GM10266 (cell line): ENCODE results near the gene RBBP7.

Experiments
- DNase-seq: peaks from one replicate; pipeline ENCODE4 v3.0.0; 2012; ENCODE audit errors: extremely low spot score
- TF ChIP-seq, protein P1 (sequence below): IDR thresholded peaks from 2 replicates; pipeline ENCODE4 v1.5.1; 2012; ENCODE audit warnings: mild to moderate bottlenecking, low read depth; ENCODE audit not compliant: control insufficient read depth, insufficient read depth; ENCODE audit errors: missing control alignments

RBBP7 gene

DNA sequence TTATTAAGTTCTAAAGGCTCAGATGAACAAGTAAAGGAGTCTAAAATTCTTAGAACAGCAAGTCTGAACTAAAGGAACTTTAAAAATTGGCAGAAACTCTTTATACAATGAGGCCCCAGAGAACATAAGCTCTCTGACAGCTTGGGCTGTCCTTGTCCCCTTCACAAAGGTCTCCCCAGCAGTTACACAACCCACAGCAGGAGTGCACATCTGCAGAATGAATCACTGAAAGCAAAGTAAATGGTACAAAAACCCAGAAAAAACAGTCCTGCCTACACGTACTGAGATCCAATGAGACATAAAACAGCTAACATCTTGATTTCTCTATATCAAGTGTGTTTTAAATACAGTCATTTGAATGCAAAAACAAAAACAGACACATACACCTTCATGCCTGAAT, 18.7 kb downstream of the RBBP7 start:
- DNase-seq, result no peak

DNA sequence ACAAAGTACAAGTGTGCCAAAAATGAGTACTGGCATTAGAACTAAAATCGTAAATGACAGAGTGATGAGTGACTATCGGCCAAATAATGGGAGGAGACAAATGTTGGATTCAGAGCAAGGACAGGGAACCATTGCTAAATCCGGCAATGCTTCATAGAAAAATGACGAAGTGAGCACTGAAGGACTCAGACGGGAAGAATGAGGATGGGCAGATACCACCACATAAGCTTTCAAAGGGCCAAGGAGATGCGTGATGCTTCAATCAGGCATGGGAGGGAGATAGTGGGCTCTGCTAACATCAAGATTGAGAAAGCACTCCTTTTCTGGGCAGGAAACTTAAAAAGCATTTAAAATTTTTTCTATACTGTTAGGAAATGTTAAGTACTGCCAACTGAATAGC, 21.6 kb downstream of the RBBP7 start:
- TF ChIP-seq, protein P1, sequence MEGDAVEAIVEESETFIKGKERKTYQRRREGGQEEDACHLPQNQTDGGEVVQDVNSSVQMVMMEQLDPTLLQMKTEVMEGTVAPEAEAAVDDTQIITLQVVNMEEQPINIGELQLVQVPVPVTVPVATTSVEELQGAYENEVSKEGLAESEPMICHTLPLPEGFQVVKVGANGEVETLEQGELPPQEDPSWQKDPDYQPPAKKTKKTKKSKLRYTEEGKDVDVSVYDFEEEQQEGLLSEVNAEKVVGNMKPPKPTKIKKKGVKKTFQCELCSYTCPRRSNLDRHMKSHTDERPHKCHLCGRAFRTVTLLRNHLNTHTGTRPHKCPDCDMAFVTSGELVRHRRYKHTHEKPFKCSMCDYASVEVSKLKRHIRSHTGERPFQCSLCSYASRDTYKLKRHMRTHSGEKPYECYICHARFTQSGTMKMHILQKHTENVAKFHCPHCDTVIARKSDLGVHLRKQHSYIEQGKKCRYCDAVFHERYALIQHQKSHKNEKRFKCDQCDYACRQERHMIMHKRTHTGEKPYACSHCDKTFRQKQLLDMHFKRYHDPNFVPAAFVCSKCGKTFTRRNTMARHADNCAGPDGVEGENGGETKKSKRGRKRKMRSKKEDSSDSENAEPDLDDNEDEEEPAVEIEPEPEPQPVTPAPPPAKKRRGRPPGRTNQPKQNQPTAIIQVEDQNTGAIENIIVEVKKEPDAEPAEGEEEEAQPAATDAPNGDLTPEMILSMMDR, result no peak
- no peak for DNase-seq

More for the DNA sequence above, 18.7 kb downstream of the RBBP7 start:
- TF ChIP-seq, protein P1, result no peak

DNA sequence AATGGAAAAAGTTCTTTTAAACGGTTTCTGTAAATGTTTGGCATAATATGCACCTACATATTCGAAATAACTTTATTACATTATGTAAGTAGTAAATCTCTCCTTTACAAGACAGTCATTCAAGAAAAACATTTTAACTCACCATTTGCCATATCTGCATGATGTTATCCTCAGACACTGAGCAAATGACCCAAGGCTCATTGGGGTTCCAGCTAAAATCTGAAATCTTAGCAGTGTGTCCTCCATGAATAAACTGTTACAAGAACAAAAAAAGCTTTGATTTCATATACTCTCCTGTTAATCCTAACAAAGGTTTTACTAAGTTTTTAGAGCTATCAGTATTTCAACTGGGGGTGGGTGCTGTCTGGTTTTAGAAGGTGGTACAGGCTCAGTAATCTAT, 24.5 kb downstream of the RBBP7 start:
- TF ChIP-seq, protein P1, result no peak
- no peak for DNase-seq

DNA sequence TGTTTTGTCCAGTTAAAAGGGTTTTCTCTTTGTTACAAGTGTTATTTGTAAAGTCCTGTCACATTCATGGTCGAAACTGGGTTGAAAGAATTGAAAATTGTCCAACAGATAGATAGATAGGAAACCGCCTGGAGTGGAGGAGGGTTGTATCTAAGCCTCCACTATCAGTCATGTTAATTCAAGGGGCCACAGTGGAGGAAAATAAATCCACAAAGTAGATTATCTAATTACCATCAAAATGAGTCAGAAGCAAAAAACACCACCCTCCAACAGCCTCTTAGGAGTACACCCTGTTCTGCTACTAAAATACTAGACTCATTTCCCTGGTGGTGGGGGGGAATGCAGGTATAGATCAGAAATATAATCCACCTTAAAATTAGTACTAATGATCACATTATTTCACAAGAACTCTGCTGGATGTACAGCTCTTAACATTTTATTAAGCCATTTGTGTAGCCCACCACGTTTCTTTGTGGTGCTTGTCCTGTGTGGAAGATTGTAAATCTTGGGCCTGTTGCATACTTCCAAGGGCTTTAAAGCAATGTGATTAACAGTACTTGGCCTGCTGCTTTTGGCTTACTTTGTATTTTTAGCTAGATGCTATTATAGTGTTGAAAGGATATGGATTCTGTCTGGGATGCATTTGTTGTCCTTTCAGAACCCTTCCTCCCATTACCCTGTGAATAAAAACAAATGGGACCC, 26.8 kb downstream of the RBBP7 start:
- TF ChIP-seq, protein P1, result no peak
- no peak for DNase-seq

DNA sequence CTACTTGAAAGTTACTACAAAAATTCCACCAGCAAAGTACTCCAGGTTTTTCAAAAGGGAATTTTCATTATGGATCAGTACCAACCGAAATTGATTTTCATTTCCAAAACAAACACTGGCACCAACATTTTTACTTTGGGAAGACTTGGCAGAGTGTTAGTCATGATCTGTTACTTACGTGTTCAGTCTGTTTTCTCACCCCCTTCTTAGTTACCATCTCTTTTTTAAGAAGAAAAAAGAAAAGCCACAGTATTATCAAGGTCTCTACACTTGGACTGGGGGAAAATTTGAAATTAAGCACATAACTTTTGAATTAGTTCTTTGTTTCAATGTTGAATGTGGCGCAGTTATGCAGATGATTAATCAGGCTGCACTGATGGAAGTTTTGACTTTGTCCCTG, 27.5 kb downstream of the RBBP7 start:
- no peak for DNase-seq
- TF ChIP-seq, protein P1, result no peak

DNA sequence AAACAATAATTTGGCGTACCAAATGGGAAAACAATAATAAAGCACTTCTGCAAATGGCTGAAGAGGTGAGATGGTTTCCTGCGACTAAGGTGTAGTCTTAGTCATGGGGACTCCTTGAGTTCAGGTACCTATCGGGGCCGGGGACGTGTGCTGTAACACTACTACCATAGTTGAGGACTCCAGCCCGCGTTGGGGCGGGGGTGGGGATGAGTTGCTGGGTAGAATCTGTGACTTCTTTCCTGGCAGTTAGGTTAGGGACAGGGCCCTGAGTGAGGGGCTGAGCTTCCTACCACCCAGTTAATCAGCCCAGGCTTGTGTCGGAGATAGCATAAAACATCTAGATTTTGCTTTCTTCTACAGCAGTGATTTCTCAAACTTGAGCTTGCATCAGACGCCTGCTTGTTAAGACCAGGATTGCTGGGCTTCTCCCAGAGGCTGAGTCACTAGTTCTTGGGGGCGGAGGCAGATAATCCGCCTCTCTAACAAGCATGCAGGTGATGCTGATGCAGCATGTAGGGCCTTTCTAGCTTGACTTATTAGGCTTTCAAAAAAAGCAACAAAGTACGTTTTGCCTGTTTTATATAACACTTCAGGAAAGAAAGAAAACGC, 30.2 kb downstream of the RBBP7 start:
- TF ChIP-seq, protein P1, result no peak
- no peak for DNase-seq

DNA sequence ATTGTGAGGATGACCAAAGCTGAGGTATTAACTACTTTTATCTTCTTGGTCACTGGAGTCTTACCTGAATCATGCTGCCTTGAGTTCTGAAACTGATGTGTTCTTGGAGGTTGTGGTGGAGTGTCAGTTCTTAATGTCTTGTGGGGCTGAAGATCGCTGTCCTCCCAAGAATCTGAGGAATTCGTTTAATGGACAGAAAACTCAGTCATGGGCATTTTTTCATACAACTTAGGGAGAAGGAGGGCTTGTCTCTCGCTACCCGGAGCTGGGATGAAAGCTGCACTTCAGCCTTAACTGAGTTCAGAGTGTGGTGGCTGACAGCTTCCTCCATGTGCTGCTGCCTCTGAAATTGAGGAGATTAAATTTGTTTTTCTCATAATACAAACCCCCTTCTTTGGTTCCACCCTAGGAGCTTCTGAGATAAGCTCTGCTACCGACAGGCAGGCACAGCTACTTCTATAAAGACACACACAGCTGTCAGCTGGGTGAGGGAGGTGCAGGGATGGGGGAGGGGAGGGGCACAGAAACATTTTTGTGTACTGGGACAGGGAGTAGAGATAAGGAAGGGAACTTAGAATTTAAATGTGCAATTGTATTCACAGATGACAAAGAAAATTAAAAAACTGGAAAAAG, 30.8 kb downstream of the RBBP7 start:
- TF ChIP-seq, protein P1, result no peak
- no peak for DNase-seq
